GM19239 (cell line): ENCODE measurements around the gene SAMD7.
A peak's percentile ranks its signal among the peaks of the same experiment; 100 is the strongest.

ENCODE experiments used
- DNase-seq: peaks from one replicate; pipeline ENCODE4 v3.0.0; 2011; ENCODE audit warnings: low spot score; ENCODE audit not compliant: insufficient read length
- FAIRE-seq: peaks from 2 replicates; lab custom pipeline; 2011; peaks lifted over from hg19 to GRCh38; lab: Jason Lieb, UNC

SAMD7 gene

GRCh38 chr3:169905404-169905803 lies 6.0 kb upstream of the SAMD7 start:
- DNase-seq, result no peak

GRCh38 chr3:169907476-169907875 lies 3.9 kb upstream of the SAMD7 start:
- DNase-seq (no peak), FAIRE-seq (no peak)

More at GRCh38 chr3:169905404-169905803, 6.0 kb upstream of the SAMD7 start:
- no peak for FAIRE-seq

- no peak for FAIRE-seq
- DNase-seq, result no peak
Measured at GRCh38 chr3:169907944-169908343, 3.4 kb upstream of the SAMD7 start.

GRCh38 chr3:169913323-169913722 lies 2.0 kb downstream of the SAMD7 start:
- no peak for FAIRE-seq
- no peak for DNase-seq

- DNase-seq (no peak), FAIRE-seq (peak; percentile 39)
Measured at GRCh38 chr3:169914321-169914720, 2.9 kb downstream of the SAMD7 start.

- no peak for DNase-seq
- no peak for FAIRE-seq
Measured at GRCh38 chr3:169923189-169923588, 11.8 kb downstream of the SAMD7 start.

- FAIRE-seq (no peak), DNase-seq (no peak)
Measured at GRCh38 chr3:169923831-169924230, 12.5 kb downstream of the SAMD7 start.

- DNase-seq, result no peak
Measured at GRCh38 chr3:169929830-169930519, 18.6 kb downstream of the SAMD7 start.

GRCh38 chr3:169930843-169931242 lies 19.5 kb downstream of the SAMD7 start:
- DNase-seq, result no peak
- FAIRE-seq, result no peak

More at GRCh38 chr3:169929830-169930519, 18.6 kb downstream of the SAMD7 start:
- FAIRE-seq, result no peak

GRCh38 chr3:169931747-169932520 lies 20.6 kb downstream of the SAMD7 start:
- peak; percentile 100 for FAIRE-seq

GRCh38 chr3:169939320-169939719 lies 27.9 kb downstream of the SAMD7 start:
- no peak for FAIRE-seq
- DNase-seq, result no peak

More at GRCh38 chr3:169931747-169932520, 20.6 kb downstream of the SAMD7 start:
- DNase-seq, result peak; percentile 23

GRCh38 chr3:169939751-169940150 lies 28.4 kb downstream of the SAMD7 start:
- FAIRE-seq, result no peak
- no peak for DNase-seq

GRCh38 chr3:169940470-169941181 lies 29.3 kb downstream of the SAMD7 start:
- DNase-seq (no peak), FAIRE-seq (peak; percentile 98)

GRCh38 chr3:169945313-169945712 lies 33.9 kb downstream of the SAMD7 start:
- DNase-seq (no peak), FAIRE-seq (peak; percentile 98)

- FAIRE-seq, result peak; percentile 4
Measured at GRCh38 chr3:169946336-169946735, 35.0 kb downstream of the SAMD7 start.

GRCh38 chr3:169948559-169949448 lies 37.4 kb downstream of the SAMD7 start:
- no peak for DNase-seq
- FAIRE-seq, result peak; percentile 37

More at GRCh38 chr3:169946336-169946735, 35.0 kb downstream of the SAMD7 start:
- no peak for DNase-seq

- FAIRE-seq, result no peak
Measured at GRCh38 chr3:169952045-169952444, 40.7 kb downstream of the SAMD7 start.

GRCh38 chr3:169953462-169954141 lies 42.2 kb downstream of the SAMD7 start:
- DNase-seq, result no peak
- FAIRE-seq, result no peak

More at GRCh38 chr3:169952045-169952444, 40.7 kb downstream of the SAMD7 start:
- DNase-seq, result no peak

- FAIRE-seq, result peak; percentile 96
- DNase-seq, result no peak
Measured at GRCh38 chr3:169954142-169954756, 42.9 kb downstream of the SAMD7 start.
